ENCODE results near the gene SLC6A6.
"Not testable (repeated sequence)": the region's sequence is repeated elsewhere in the genome, so short reads cannot be mapped to it uniquely, and the experiment has no call there.

The SLC6A6 gene

DNA sequence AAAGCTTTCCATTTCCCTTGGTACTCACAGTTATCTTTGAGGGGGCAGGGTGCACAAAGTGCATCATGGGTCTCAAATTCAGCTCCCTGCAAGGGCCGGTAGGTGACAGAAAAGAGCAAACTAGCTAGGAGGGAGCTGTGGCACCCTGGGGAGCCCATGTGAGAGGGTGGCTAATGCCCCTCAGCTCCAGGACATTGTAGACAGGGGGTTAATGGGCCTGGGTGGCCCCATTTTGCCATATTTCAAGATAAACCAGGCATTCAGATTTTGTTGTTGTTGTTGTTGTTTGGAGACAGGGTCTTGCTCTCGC, 3.7 kb upstream of the SLC6A6 start:
- no peak for DNase-seq (ENCODE audit: low spot score)

GRCh38 chr3:14401692-14402303, 608 bp upstream of the SLC6A6 start:
- no peak for DNase-seq (ENCODE audit: low spot score)

- DNase-seq (ENCODE audit: low spot score): no peak
These were observed 1.3 kb downstream of the SLC6A6 start for GRCh38 chr3:14403619-14404155.

GRCh38 chr3:14404186-14404585, 1.8 kb downstream of the SLC6A6 start:
- DNase-seq (ENCODE audit: low spot score): no peak

DNA sequence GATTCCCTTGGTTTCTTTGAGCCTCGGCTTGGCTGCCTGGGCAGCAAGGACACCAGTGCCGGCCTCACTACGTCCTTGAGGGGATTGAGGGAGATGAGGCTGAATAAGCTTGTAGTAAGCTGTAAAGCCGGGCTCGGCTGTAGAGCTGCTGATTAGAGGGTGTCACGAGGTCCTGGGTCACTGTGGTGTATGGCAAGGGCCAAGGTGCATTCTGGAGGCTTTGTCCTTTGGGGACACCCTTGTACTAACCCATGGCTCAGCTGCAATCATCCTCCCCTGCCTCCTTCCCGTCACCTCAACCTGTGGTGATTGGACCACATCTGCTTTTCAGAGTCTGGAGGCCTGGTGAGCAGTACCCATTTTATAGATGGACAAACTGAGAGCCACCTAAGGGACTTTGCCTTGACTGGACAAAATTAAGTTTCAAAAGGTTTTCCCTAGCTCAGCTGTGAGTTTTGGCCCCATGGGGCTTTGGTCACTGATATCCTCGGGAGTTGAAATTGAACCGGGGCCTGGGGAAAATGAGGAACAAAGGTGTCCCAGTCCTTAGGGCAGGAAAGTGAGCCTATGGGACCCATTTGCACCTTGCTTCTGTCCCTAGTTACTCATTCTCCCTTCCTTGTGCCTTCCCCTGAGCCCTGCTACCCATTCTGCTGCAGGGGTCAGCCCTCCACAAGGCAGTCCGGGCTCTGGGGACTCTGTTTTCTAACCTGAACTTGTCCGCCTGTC, 2.4 kb downstream of the SLC6A6 start:
- DNase-seq (ENCODE audit: low spot score): no peak

DNA sequence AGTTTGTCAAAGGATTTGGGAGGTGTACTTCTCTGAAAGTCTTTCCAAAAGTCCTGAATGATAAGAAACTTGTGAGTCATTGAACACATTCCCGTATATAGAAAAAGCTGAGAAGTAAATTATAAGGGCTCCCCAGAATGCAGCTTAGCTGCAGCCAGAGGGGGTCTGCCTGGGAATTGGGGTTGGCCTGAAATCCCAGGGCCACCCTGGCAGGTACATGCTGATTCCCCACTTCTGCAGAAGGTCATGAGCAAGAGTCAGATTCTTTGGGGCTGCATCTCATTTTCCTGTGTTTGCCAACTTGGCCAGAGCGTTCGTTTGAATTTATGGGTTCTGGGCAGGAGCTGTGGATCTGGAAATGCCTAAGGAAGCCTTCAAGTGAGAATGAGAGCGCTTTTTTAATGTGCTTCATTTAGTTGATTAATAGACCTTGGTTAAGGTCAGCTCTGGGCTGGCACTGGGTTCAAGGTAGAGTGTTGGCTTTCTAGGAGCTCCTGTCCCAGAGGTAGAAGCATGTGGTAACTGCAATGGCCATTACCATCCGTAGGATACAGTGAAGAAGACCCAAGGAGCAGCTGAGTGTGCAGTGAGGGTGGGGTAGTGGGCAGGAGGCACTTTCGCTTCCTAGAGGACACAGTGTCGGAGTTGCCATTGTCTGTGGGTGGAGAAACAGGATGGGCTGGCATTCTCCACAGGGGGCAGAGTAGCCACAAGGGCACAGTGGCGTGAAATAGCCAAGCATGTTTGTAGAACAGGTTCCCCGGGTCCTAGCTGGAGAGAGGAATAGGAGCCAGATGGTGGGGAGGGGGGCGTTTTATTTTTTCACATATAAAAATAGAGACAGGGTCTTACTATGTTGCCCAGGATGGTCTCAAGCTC, 3.2 kb downstream of the SLC6A6 start:
- no peak for DNase-seq (ENCODE audit: low spot score)

- DNase-seq (ENCODE audit: low spot score): no peak
These were observed 3.9 kb downstream of the SLC6A6 start for GRCh38 chr3:14406336-14406735.

GRCh38 chr3:14406766-14407165, 4.4 kb downstream of the SLC6A6 start:
- DNase-seq (ENCODE audit: low spot score): no peak

GRCh38 chr3:14407203-14407602, 4.8 kb downstream of the SLC6A6 start:
- DNase-seq (ENCODE audit: low spot score): no peak

- not testable (repeated sequence) for DNase-seq (ENCODE audit: low spot score)
These were observed 7.3 kb downstream of the SLC6A6 start for GRCh38 chr3:14409779-14410063.

GRCh38 chr3:14410106-14410502, 7.7 kb downstream of the SLC6A6 start:
- DNase-seq (ENCODE audit: low spot score): no peak

GRCh38 chr3:14410503-14411165, 8.2 kb downstream of the SLC6A6 start:
- DNase-seq (ENCODE audit: low spot score): no peak

DNA sequence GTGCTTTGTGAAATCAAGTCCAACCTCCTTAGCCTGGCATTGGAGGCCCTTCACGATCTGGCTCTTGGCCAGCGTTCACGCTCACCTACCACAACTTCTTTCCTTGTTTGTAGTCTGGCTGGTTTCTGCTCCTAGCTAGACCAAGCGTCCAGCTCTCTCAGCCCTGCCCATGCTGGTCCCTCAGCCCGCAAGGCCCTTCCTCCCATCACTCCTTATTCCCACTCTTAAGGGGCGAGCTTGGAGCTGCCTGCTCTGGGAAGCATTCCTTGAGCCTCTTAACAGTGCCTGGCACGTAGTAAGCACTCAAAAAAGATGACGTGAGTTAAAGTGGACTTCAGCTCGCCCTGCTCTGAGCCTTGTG, 8.7 kb downstream of the SLC6A6 start:
- DNase-seq (ENCODE audit: low spot score): no peak

GRCh38 chr3:14411988-14412387, 9.6 kb downstream of the SLC6A6 start:
- DNase-seq (ENCODE audit: low spot score): no peak

- DNase-seq (ENCODE audit: low spot score): no peak
These were observed 10.5 kb downstream of the SLC6A6 start for GRCh38 chr3:14412831-14413380.

- DNase-seq (ENCODE audit: low spot score): no peak
These were observed 11.1 kb downstream of the SLC6A6 start for GRCh38 chr3:14413381-14414071.

GRCh38 chr3:14414846-14415464, 12.5 kb downstream of the SLC6A6 start:
- no peak for DNase-seq (ENCODE audit: low spot score)

- no peak for DNase-seq (ENCODE audit: low spot score)
These were observed 13.1 kb downstream of the SLC6A6 start for GRCh38 chr3:14415501-14415900.

DNA sequence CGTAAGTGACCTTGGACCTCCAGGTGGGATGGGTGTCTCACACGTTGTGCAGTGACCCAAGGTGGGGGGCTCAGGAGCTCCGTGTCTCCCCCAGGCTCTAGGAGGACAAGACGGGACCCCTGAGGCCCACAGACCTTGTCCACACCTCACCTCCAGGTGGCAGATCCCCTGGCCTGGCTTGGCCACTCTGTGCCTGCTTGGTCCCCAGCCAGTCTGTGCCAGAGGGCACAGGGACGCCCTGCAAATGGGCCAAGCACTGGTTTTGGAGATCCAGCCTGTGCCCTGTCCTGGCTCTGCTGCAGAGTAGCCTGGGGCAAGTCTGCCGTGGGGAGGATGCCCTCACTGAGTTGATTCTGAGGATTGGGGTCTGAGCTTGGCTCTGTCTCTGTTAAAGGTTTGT, 14.0 kb downstream of the SLC6A6 start:
- no peak for DNase-seq (ENCODE audit: low spot score)

DNA sequence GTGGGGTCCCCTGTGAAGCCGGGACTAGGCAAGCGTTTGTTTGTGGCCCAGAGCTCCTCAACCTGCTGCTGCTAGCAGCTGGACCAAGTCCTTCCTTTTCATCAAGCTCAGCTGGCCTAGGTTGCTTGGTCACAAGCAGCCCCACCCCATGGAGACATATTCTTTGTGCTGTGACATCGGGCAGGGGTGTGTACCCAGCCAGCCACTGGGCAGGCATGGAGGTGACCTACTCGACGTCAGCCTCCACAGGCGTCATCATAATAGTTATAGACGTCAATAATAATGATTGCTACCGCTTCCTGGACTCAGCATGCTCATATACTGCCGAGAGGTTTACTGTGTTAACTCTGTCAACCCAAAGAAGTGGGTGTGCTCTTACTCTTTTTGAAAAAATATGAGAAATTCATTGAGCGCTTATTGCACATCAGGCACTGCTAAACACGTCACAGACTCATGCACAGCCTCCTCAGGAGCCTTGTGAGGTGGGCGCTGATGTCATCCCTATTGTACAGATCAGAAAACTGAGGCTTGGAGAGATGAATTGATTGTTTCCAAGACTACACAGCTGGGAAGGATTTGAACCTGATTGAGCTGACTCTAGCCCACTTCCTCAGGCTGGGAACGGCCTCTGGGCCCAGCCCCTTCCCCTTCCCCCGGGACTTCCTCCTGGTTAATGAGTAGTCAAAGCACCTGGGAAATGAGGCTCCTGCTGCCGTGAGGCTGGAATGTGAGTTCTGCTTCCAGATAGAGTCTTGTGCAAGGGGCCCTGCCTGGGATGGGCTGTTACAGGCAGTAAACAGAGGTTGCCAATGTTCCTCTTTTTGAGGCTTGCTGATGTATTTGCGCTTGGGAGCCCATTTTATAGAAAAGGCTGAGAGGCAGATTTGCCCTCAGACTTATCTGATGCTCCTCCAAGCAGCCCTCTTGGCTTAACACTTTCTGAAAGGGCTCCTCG, 16.2 kb downstream of the SLC6A6 start:
- no peak for DNase-seq (ENCODE audit: low spot score)
